Large intestine (tissue), 3 donors: ENCODE measurements around the gene CYFIP1. TPM values are rescaled to one million over a fixed set of nuclear protein-coding genes. Genes with fewer than 3 reads are reported as not detected.

ENCODE experiments used
- DNase-seq, 2 donors: peaks; one replicate each; pipeline versions ENCODE4 v3.0.0 to v3.0.0-alpha.2; 2013
- H3K27ac ChIP-seq: one replicate; pipeline ENCODE4 v1.5.1; 2013; ENCODE audit warnings: low read length
- H3K27me3 ChIP-seq: 2 replicates; pipeline ENCODE4 v1.6.1; 2013; ENCODE audit warnings: low read length; ENCODE audit not compliant: control insufficient read depth, insufficient read depth
- H3K36me3 ChIP-seq: 2 replicates; pipeline ENCODE4 v1.6.1; 2013; ENCODE audit warnings: low read length; ENCODE audit not compliant: control insufficient read depth, insufficient read depth
- H3K4me1 ChIP-seq: one replicate; pipeline ENCODE4 v1.6.1; 2013; ENCODE audit warnings: low read length; ENCODE audit not compliant: control insufficient read depth, insufficient read depth
- H3K4me3 ChIP-seq: one replicate; pipeline ENCODE4 v1.5.1; 2013; ENCODE audit warnings: low read length
- H3K9me3 ChIP-seq: one replicate; pipeline ENCODE4 v1.6.1; 2013; ENCODE audit warnings: mild to moderate bottlenecking, low read depth, low read length, moderate library complexity; ENCODE audit not compliant: control insufficient read depth
- WGBS: methylation state at CpG from one replicate; pipeline ENCODE4 v1.1.5; 2013; ENCODE audit warnings: low lambda C conversion rate; ENCODE audit not compliant: insufficient coverage; 5-methylcytosine and 5-hydroxymethylcytosine counted together
- polyA plus RNA-seq: library from polyadenylated mRNA; unstranded; fragments of 120-200 nt; gene quantifications from one replicate; pipeline ENCODE4 v1.2.1, GENCODE V29; 2013

Gene CYFIP1
- polyA plus RNA-seq, 1 donor: 96.7 TPM

GRCh38 chr15:22950256-22950990 is 29.7 kb downstream of the CYFIP1 start:
- DNase-seq: no peak
- H3K36me3 ChIP-seq: peaks cover 7% of the 10 kb centered on the region
- no peak overlapping the region for H3K4me3 ChIP-seq
- H3K27ac ChIP-seq: no peak overlapping the region
- peaks cover 8% of the 10 kb centered on the region for H3K9me3 ChIP-seq
- WGBS: 100% methylated on average over 1 of the region's 25 CpGs
- no peaks in the 10 kb centered on the region for H3K27me3 ChIP-seq
- H3K4me1 ChIP-seq: no peaks in the 10 kb centered on the region

DNA sequence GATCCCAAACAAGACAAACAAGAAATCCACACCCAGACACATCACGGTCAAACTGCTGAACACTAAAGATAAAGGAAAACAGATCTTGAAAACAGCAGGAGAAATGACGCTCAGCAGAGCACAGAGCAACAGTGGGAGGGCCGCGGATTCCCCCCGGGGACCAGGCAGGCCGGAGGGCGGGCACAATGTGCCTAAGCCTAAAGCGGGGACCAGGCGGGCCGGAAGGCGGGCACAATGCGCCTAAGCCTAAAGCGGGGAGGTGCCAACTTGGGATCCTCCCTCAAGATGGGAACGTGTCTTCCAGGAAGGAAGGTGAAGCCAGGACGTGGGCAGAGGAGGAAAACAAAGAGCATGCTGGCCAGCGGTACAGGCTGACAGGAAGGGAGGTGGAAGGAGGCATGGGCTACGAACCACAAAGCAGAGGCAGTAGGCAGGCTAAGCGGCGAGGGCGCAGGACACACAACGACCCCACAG is 31.1 kb downstream of the CYFIP1 start:
- Histone ChIP-seq H3K4me1 (no peaks in the 10 kb centered on the region), H3K27me3 (no peaks in the 10 kb centered on the region), H3K9me3 (peaks cover 8% of the 10 kb centered on the region), H3K27ac (no peak overlapping the region), H3K4me3 (no peak overlapping the region), H3K36me3 (peaks cover 15% of the 10 kb centered on the region)
- WGBS: 0% methylated on average over 1 of the region's 21 CpGs
- peak; percentile 18 to 23 for DNase-seq

DNA sequence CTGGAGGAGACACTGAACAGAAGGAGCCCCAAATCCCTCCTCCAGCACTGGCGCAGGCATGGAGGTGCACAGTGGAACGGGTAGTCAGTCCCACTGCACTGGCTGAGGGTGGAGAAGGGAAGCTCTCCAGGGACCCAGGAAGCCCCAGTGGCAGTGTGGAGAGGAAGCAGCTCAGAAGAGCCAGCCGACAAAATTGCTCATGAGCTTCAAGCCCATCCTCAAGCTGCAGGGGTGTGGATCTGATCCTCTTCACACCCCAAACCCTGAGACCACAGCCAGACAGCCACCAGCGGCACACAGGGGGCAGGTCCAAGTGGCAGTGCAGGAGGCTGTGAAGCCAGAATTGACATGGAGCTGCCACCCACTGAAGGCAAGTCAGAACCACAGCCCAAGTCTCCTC is 32.1 kb downstream of the CYFIP1 start:
- Histone ChIP-seq H3K27me3 (no peaks in the 10 kb centered on the region), H3K4me3 (no peak overlapping the region), H3K36me3 (peaks cover 23% of the 10 kb centered on the region), H3K4me1 (no peaks in the 10 kb centered on the region), H3K9me3 (peaks cover 8% of the 10 kb centered on the region), H3K27ac (no peak overlapping the region)
- whole genome bisulfite sequencing: no CpG with 5 or more reads among the region's 4 CpGs
- no peak for DNase-seq

GRCh38 chr15:22947101-22948000 is 32.8 kb downstream of the CYFIP1 start:
- Histone ChIP-seq H3K27me3 (no peaks in the 10 kb centered on the region), H3K9me3 (peaks cover 8% of the 10 kb centered on the region), H3K4me3 (no peak overlapping the region), H3K4me1 (no peaks in the 10 kb centered on the region), H3K36me3 (peaks cover 30% of the 10 kb centered on the region), H3K27ac (no peak overlapping the region)
- no CpG with 5 or more reads among the region's 27 CpGs for WGBS
- DNase-seq: no peak

DNA sequence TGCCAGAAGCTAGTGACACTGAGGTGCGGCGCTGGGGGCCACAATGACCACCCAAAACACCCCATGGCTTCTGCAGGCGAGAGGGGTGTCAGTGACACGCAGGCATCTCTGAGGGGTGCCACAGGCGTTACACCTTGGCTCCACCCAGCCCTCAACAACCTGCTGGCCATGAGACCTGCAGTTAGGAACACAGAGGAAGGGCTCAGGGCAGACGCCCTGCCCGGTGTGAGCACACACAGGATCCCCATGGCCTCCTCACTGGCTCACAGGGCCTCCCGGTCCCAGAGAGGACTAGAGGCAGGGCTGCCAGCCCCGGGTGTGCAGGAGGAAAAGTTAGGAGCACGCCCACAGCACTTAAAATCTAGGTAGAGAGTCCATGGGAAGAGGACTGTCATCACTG is 35.1 kb downstream of the CYFIP1 start:
- no CpG with 5 or more reads among the region's 10 CpGs for WGBS
- no peak overlapping the region for H3K4me3 ChIP-seq
- H3K4me1 ChIP-seq: no peaks in the 10 kb centered on the region
- H3K36me3 ChIP-seq: peaks cover 49% of the 10 kb centered on the region
- H3K9me3 ChIP-seq: no peaks in the 10 kb centered on the region
- DNase-seq: no peak
- no peak overlapping the region for H3K27ac ChIP-seq
- H3K27me3 ChIP-seq: no peaks in the 10 kb centered on the region

DNA sequence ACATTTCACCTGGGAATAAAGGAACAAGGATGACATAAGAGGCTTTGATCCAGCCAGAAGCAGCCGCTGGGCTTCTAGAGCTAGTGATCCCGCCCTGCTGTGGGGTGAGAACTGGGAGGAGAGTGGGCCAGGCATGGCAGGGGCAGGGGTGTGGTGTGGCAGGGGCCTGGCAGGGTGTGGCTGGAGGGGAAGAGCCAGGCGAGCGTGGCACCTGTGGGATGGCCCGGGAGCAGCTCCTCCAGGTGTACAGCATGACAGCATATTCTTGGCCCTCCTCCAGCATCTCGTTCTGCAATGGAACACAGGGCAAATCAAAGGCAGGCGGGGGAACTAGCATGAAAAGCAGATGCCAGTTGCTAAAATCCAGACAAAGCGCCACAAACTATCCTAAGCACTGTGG is 35.5 kb downstream of the CYFIP1 start:
- DNase-seq: no peak
- WGBS: no CpG with 5 or more reads among the region's 8 CpGs
- H3K4me3 ChIP-seq: no peak overlapping the region
- no peaks in the 10 kb centered on the region for H3K27me3 ChIP-seq
- H3K36me3 ChIP-seq: peaks cover 52% of the 10 kb centered on the region
- H3K9me3 ChIP-seq: no peaks in the 10 kb centered on the region
- H3K4me1 ChIP-seq: no peaks in the 10 kb centered on the region
- H3K27ac ChIP-seq: no peak overlapping the region

- Histone ChIP-seq H3K36me3 (peaks cover 68% of the 10 kb centered on the region), H3K9me3 (no peaks in the 10 kb centered on the region), H3K27ac (no peak overlapping the region), H3K4me1 (no peaks in the 10 kb centered on the region), H3K27me3 (no peaks in the 10 kb centered on the region), H3K4me3 (no peak overlapping the region)
- 100% methylated on average over 1 of the region's 15 CpGs for WGBS
- no peak for DNase-seq
Observed at GRCh38 chr15:22942877-22943276, 37.3 kb downstream of the CYFIP1 start.

- H3K4me1 ChIP-seq: no peaks in the 10 kb centered on the region
- H3K27me3 ChIP-seq: no peaks in the 10 kb centered on the region
- H3K9me3 ChIP-seq: no peaks in the 10 kb centered on the region
- no CpG with 5 or more reads among the region's 24 CpGs for WGBS
- peaks cover 71% of the 10 kb centered on the region for H3K36me3 ChIP-seq
- H3K27ac ChIP-seq: no peak overlapping the region
- no peak overlapping the region for H3K4me3 ChIP-seq
- no peak for DNase-seq
Observed at GRCh38 chr15:22942306-22942855, 37.8 kb downstream of the CYFIP1 start.

DNA sequence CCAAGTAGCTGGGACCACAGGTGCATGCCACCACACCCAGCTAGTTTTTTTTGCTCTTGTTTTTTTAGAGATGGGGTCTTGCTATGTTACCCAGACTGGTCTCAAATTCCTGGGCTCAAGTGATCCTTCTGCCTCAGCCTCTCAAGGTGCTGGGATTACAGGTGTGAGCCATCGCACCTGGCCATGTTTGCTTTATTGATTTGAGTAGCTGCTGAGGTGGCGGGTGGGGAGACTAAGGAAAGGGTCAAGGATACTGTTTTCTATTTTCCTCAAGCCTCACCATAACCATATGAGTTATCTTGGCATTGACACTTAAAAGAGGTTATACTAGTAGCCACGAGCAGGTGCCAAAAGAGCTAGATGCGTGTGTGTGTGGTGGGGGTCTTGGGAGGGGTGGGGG is 39.0 kb downstream of the CYFIP1 start:
- no peak overlapping the region for H3K27ac ChIP-seq
- H3K9me3 ChIP-seq: no peaks in the 10 kb centered on the region
- H3K36me3 ChIP-seq: peaks cover 78% of the 10 kb centered on the region
- H3K4me3 ChIP-seq: no peak overlapping the region
- no peak for DNase-seq
- WGBS: no CpG with 5 or more reads among the region's 4 CpGs
- H3K4me1 ChIP-seq: no peaks in the 10 kb centered on the region
- H3K27me3 ChIP-seq: no peaks in the 10 kb centered on the region

DNA sequence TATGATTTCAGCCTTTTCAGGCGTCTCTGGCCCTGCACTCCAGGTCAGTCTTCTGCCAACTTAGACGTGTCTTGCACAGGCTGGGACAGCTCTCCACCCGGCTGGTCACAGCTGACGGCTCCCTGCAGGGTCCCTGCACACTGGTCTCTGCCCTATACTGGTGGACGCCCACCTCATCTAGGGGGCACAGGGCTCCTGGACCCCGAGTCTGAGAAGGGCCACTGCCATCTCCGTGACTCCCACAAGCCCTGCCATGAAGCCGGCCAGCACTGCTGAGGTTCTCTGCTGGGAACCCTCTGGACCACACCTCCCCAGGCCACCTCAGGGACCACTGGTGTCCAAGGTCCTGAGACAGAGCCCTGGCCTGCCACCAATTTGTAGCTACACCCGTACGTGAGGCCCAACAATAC is 40.5 kb downstream of the CYFIP1 start:
- H3K27me3 ChIP-seq: no peaks in the 10 kb centered on the region
- H3K27ac ChIP-seq: no peak overlapping the region
- peaks cover 84% of the 10 kb centered on the region for H3K36me3 ChIP-seq
- no CpG with 5 or more reads among the region's 10 CpGs for WGBS
- no peaks in the 10 kb centered on the region for H3K9me3 ChIP-seq
- no peak for DNase-seq
- H3K4me3 ChIP-seq: no peak overlapping the region
- H3K4me1 ChIP-seq: no peaks in the 10 kb centered on the region
